C4-2B (cell line): ENCODE data around the gene GNAL.

ENCODE experiments used
- CTCF ChIP-seq: fragments of 450-650 bp; conservative IDR thresholded peaks from 2 replicates; pipeline ENCODE4 v1.5.1; 2017; ENCODE audit warnings: mild to moderate bottlenecking
- ZFX ChIP-seq: fragments of 450-650 bp; IDR thresholded peaks from 2 replicates; pipeline ENCODE4 v1.6.1; 2017

DNA sequence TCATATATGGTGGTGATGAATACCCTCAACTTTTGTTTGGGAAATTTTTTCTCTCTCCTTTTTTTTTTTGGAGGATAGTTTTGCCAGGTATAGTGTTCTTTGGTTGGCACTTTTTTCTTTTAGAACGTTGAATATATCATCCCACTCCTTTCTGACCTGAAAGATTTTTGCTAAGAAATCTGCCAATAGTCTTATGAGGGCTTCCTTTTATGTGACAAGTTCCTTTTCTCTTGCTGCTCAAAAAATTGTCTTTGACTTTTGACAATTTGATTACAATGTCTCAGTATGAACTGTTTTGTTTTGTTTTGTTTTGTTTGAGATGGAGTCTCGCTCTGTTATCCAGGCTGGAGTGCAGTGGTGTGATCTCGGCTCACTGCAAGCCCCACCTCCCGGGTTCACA, 21.5 kb downstream of the GNAL start:
- no peak for TF ChIP-seq CTCF
- no peak for TF ChIP-seq ZFX
